Measurements from ENCODE around the gene ADD3.

ADD3 gene

GRCh38 chr10:110101464-110102144 lies 93.8 kb downstream of the ADD3 start:
- Mint-ChIP-seq H3K9me3 (peaks cover 10% of the 10 kb centered on the region), H3K27me3 (ENCODE audit: low read depth, poor library complexity) (no peaks in the 10 kb centered on the region), H3K36me3 (ENCODE audit: low read depth) (peaks cover 51% of the 10 kb centered on the region), H3K27ac (no peak overlapping the region), H3K4me1 (peaks cover 5% of the 10 kb centered on the region), H3K4me3 (no peak overlapping the region)
- TF ChIP-seq CTCF (IDR thresholded peaks at IDR 0.05): no peak
- no peak for DNase-seq

GRCh38 chr10:110103921-110104461 lies 96.2 kb downstream of the ADD3 start:
- no peaks in the 10 kb centered on the region for H3K27me3 Mint-ChIP-seq (ENCODE audit: low read depth, poor library complexity)
- no peak overlapping the region for H3K4me3 Mint-ChIP-seq
- no peak for DNase-seq
- peaks cover 5% of the 10 kb centered on the region for H3K4me1 Mint-ChIP-seq
- H3K36me3 Mint-ChIP-seq (ENCODE audit: low read depth): peaks cover 43% of the 10 kb centered on the region
- H3K27ac Mint-ChIP-seq: no peak overlapping the region
- TF ChIP-seq CTCF (IDR thresholded peaks at IDR 0.05): no peak
- peaks cover 3% of the 10 kb centered on the region for H3K9me3 Mint-ChIP-seq

GRCh38 chr10:110105873-110106272 lies 98.1 kb downstream of the ADD3 start:
- Mint-ChIP-seq H3K36me3 (ENCODE audit: low read depth) (peaks cover 40% of the 10 kb centered on the region), H3K4me1 (no peaks in the 10 kb centered on the region), H3K4me3 (no peak overlapping the region), H3K9me3 (no peaks in the 10 kb centered on the region), H3K27ac (no peak overlapping the region), H3K27me3 (ENCODE audit: low read depth, poor library complexity) (no peaks in the 10 kb centered on the region)
- DNase-seq: no peak
- TF ChIP-seq CTCF (IDR thresholded peaks at IDR 0.05): no peak

- no peak overlapping the region for H3K27ac Mint-ChIP-seq
- no peaks in the 10 kb centered on the region for H3K4me1 Mint-ChIP-seq
- H3K36me3 Mint-ChIP-seq (ENCODE audit: low read depth): peaks cover 29% of the 10 kb centered on the region
- no peak for TF ChIP-seq CTCF (IDR thresholded peaks at IDR 0.05)
- no peak overlapping the region for H3K4me3 Mint-ChIP-seq
- no peak for DNase-seq
- H3K9me3 Mint-ChIP-seq: no peaks in the 10 kb centered on the region
- no peaks in the 10 kb centered on the region for H3K27me3 Mint-ChIP-seq (ENCODE audit: low read depth, poor library complexity)
These were observed 99.6 kb downstream of the ADD3 start for GRCh38 chr10:110107430-110107829.

- no peaks in the 10 kb centered on the region for H3K9me3 Mint-ChIP-seq
- no peak for DNase-seq
- no peaks in the 10 kb centered on the region for H3K4me1 Mint-ChIP-seq
- no peak overlapping the region for H3K4me3 Mint-ChIP-seq
- TF ChIP-seq CTCF (IDR thresholded peaks at IDR 0.05): no peak
- no peak overlapping the region for H3K27ac Mint-ChIP-seq
- peaks cover 29% of the 10 kb centered on the region for H3K36me3 Mint-ChIP-seq (ENCODE audit: low read depth)
- H3K27me3 Mint-ChIP-seq (ENCODE audit: low read depth, poor library complexity): no peaks in the 10 kb centered on the region
These were observed 100.1 kb downstream of the ADD3 start for GRCh38 chr10:110107887-110108286.

- Mint-ChIP-seq H3K27ac (no peak overlapping the region), H3K36me3 (ENCODE audit: low read depth) (peaks cover 35% of the 10 kb centered on the region), H3K4me3 (no peak overlapping the region), H3K9me3 (no peaks in the 10 kb centered on the region), H3K27me3 (ENCODE audit: low read depth, poor library complexity) (no peaks in the 10 kb centered on the region), H3K4me1 (no peaks in the 10 kb centered on the region)
- TF ChIP-seq CTCF (IDR thresholded peaks at IDR 0.05): no peak
- no peak for DNase-seq
These were observed 101.7 kb downstream of the ADD3 start for GRCh38 chr10:110109511-110109910.

Measured in nephron progenitor cell (in vitro differentiated cells).